Panc1 (cell line): ENCODE results near the gene TVP23A.

Experiments used
- TF ChIP-seq, protein P1 (sequence below): fragments of 450-650 bp; IDR thresholded peaks from 2 replicates; pipeline ENCODE4 v1.5.1; 2017; ENCODE audit warnings: mild to moderate bottlenecking
- TF ChIP-seq, protein P2 (sequence below), 2 experiments: IDR thresholded peaks; 2 replicates each; pipeline ENCODE4 v1.6.1; 2011 to 2012; ENCODE audit warnings: low read depth in 2 of 2, control low read depth in 1 of 2, low read length in 1 of 2, mild to moderate bottlenecking in 1 of 2, moderate library complexity in 1 of 2; ENCODE audit not compliant: insufficient read depth in 1 of 2

DNA sequence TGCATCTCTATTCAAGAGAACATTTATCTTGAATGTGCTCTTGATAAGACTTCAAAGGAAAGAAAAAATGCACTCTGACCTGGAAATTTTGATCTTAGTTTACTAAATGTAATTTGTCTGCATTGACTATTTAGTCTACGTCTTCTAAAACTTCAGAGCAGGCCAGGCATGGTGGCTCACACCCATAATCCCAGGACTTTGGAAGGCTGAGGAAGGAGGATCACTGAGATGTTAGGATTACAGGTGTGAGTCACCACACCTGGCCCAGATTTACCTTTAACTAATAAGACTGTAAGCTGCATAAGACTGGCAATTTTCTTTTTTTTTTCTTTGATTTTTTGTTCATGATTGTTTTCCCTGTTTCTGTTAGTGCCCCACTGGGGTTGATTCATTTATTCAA lies 39.6 kb upstream of the TVP23A start:
- TF ChIP-seq, protein P1, sequence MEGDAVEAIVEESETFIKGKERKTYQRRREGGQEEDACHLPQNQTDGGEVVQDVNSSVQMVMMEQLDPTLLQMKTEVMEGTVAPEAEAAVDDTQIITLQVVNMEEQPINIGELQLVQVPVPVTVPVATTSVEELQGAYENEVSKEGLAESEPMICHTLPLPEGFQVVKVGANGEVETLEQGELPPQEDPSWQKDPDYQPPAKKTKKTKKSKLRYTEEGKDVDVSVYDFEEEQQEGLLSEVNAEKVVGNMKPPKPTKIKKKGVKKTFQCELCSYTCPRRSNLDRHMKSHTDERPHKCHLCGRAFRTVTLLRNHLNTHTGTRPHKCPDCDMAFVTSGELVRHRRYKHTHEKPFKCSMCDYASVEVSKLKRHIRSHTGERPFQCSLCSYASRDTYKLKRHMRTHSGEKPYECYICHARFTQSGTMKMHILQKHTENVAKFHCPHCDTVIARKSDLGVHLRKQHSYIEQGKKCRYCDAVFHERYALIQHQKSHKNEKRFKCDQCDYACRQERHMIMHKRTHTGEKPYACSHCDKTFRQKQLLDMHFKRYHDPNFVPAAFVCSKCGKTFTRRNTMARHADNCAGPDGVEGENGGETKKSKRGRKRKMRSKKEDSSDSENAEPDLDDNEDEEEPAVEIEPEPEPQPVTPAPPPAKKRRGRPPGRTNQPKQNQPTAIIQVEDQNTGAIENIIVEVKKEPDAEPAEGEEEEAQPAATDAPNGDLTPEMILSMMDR, result no peak
- TF ChIP-seq, protein P2, sequence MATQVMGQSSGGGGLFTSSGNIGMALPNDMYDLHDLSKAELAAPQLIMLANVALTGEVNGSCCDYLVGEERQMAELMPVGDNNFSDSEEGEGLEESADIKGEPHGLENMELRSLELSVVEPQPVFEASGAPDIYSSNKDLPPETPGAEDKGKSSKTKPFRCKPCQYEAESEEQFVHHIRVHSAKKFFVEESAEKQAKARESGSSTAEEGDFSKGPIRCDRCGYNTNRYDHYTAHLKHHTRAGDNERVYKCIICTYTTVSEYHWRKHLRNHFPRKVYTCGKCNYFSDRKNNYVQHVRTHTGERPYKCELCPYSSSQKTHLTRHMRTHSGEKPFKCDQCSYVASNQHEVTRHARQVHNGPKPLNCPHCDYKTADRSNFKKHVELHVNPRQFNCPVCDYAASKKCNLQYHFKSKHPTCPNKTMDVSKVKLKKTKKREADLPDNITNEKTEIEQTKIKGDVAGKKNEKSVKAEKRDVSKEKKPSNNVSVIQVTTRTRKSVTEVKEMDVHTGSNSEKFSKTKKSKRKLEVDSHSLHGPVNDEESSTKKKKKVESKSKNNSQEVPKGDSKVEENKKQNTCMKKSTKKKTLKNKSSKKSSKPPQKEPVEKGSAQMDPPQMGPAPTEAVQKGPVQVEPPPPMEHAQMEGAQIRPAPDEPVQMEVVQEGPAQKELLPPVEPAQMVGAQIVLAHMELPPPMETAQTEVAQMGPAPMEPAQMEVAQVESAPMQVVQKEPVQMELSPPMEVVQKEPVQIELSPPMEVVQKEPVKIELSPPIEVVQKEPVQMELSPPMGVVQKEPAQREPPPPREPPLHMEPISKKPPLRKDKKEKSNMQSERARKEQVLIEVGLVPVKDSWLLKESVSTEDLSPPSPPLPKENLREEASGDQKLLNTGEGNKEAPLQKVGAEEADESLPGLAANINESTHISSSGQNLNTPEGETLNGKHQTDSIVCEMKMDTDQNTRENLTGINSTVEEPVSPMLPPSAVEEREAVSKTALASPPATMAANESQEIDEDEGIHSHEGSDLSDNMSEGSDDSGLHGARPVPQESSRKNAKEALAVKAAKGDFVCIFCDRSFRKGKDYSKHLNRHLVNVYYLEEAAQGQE (IDR thresholded peaks at IDR 0.05; ENCODE audit: insufficient read depth in 1 of 2, low read depth in 2 of 2, low read length in 1 of 2), result no peak
